Astrocyte of the spinal cord (primary cell): ENCODE results near the gene RBFOX2.

Source experiments
- DNase-seq: peaks from one replicate; pipeline ENCODE4 v3.0.0; 2011; ENCODE audit warnings: low read depth, low spot score
- H3K4me3 ChIP-seq: 2 replicates; pipeline ENCODE4 v1.5.1; 2011; ENCODE audit warnings: low read depth, mild to moderate bottlenecking, low read length, moderate library complexity
- in situ Hi-C: cut with HindIII; loops from 2 replicates; pipeline ENCODE4 v1.10.0; 2017; ENCODE audit warnings: low sequenced_read_pairs
- TF ChIP-seq, protein P1 (sequence below): IDR thresholded peaks from 2 replicates; pipeline ENCODE4 v1.5.1; 2012; ENCODE audit warnings: low read depth, mild to moderate bottlenecking, low read length, inconsistent platforms

The RBFOX2 gene

DNA sequence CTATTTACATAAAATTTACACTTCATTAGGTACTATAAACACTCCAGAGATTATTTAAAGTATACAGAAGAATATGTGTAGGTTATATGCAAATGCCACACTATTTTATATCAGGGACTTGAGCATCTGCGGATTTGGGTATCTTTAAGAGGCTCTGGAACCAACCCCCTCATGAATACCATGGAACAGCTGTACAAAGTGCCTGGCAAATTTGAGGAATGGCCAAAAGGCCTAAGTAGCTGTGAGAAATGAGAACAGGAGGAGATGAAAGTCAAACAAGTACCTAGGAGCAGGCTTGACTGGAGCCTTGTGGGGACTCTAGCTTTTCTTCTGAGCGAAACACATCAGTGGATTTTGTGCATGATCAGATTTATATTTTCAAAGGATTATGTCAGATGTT, 149.3 kb downstream of the RBFOX2 start:
- in situ Hi-C loops: no loop called here
- H3K4me3 ChIP-seq: no peak overlapping the region
- TF ChIP-seq, protein P1, sequence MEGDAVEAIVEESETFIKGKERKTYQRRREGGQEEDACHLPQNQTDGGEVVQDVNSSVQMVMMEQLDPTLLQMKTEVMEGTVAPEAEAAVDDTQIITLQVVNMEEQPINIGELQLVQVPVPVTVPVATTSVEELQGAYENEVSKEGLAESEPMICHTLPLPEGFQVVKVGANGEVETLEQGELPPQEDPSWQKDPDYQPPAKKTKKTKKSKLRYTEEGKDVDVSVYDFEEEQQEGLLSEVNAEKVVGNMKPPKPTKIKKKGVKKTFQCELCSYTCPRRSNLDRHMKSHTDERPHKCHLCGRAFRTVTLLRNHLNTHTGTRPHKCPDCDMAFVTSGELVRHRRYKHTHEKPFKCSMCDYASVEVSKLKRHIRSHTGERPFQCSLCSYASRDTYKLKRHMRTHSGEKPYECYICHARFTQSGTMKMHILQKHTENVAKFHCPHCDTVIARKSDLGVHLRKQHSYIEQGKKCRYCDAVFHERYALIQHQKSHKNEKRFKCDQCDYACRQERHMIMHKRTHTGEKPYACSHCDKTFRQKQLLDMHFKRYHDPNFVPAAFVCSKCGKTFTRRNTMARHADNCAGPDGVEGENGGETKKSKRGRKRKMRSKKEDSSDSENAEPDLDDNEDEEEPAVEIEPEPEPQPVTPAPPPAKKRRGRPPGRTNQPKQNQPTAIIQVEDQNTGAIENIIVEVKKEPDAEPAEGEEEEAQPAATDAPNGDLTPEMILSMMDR: no peak
- no peak for DNase-seq

DNA sequence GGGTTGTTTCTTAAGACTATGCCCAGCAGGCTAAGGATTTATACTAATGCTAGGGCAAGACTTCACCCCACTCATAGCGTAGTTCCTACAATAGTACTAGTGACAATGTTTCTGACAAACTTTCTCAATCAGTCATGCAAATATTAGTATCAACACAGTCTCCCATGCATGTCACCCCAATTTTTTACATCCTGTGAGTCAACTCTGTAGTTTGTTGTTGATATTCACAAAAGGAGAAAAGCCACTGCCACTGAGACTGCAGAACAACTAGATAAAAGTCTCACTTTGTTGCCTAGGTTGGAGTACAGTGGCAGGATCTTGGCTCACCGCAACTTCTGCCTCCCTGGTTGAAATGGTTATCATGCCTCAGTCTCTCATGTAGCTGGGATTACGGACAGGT, 155.2 kb downstream of the RBFOX2 start:
- no peak overlapping the region for H3K4me3 ChIP-seq
- in situ Hi-C loops: no loop called here
- no peak for DNase-seq
- TF ChIP-seq, protein P1: no peak

GRCh38 chr22:35872451-35872850, 156.2 kb downstream of the RBFOX2 start:
- no peak overlapping the region for H3K4me3 ChIP-seq
- no peak for DNase-seq
- in situ Hi-C loops: no loop called here
- TF ChIP-seq, protein P1: no peak

GRCh38 chr22:35870517-35871293, 157.9 kb downstream of the RBFOX2 start:
- no peak for DNase-seq
- TF ChIP-seq, protein P1: no peak
- no peak overlapping the region for H3K4me3 ChIP-seq
- in situ Hi-C loops: no loop called here

DNA sequence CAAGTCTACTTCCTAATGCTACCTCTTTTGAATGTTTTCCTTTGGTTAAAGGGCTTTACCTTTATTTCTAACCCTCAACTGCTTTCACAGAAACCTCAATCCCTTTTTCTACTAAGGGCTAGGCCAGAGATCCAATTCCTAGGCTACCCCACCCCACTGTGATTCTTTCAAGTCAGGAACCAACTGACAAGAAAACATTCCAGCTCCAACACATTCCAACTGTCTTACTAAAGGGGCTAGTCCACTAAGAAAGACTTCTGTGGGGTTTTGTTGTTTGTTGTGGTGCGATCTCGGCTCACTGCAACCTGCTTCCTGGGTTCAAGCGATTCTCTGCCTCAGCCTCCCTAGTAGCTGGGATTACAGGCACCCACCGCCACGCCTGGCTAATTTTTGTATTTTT, 159.7 kb downstream of the RBFOX2 start:
- no peak overlapping the region for H3K4me3 ChIP-seq
- TF ChIP-seq, protein P1: no peak
- in situ Hi-C loops: no loop called here
- no peak for DNase-seq

DNA sequence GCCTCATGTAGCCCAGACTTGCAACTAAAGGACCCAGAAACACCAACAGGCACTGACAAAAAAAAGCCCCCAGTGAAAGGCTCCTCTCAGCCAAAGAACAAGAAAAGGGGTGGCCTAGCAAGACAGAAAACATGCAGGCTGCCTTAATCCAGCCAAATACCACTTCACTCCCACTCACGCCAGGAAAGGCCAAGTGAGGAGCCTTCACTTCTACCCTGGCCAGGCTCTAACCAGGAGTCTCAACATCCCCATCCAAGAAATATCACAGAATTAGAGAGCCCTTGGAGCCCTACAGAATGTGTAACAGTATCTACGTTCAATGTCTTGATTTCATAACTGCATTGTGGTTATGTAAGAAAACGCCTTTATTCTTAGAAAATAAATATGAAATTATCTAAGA, 162.0 kb downstream of the RBFOX2 start:
- TF ChIP-seq, protein P1: no peak
- no peak overlapping the region for H3K4me3 ChIP-seq
- DNase-seq: no peak
- in situ Hi-C loops: no loop called here
